Gastroesophageal sphincter (tissue), 4 donors: ENCODE measurements around the gene KCTD17. TPM values are rescaled to one million over a fixed set of nuclear protein-coding genes. Genes with fewer than 3 reads are reported as not detected.

Source experiments
- ATAC-seq: fragments of 150-250 bp; one replicate; pipeline ENCODE4 v1.9.1; 2016; ENCODE audit warnings: mild to moderate bottlenecking, moderate library complexity
- H3K27ac ChIP-seq, 4 donors: fragments of 200-600 bp; sonication (generic) in 3 of 4; 1 replicate in 3 of 4; 2 replicates in 1 of 4; pipeline ENCODE4 v1.5.1; 2016 to 2019
- H3K27me3 ChIP-seq: fragments of 200-600 bp; sonication (generic); one replicate; pipeline ENCODE4 v1.5.1; 2019
- H3K36me3 ChIP-seq, 2 donors: fragments of 200-600 bp; sonication (generic); one replicate each; pipeline ENCODE4 v1.5.1; 2019; ENCODE audit warnings: control low read depth in 1 of 2
- H3K4me1 ChIP-seq, 3 donors: fragments of 200-600 bp; sonication (generic); 1 replicate in 2 of 3; 2 replicates in 1 of 3; pipeline ENCODE4 v1.5.1; 2016 to 2019; ENCODE audit warnings: control low read depth in 2 of 3
- H3K4me3 ChIP-seq, 2 donors: fragments of 200-600 bp; sonication (generic); one replicate each; pipeline ENCODE4 v1.5.1; 2019; ENCODE audit warnings: mild to moderate bottlenecking in 1 of 2, moderate library complexity in 1 of 2
- H3K9me3 ChIP-seq, 3 donors: fragments of 200-600 bp; sonication (generic); one replicate each; pipeline ENCODE4 v1.5.1; 2017 to 2019; ENCODE audit warnings: control low read depth in 2 of 3
- CTCF ChIP-seq, 4 experiments: fragments of 200-600 bp in 2 of 4; fragments of 450-650 bp in 2 of 4; sonication (generic) in 1 of 4; IDR thresholded peaks; one replicate each; pipeline ENCODE4 v1.5.1; 2017 to 2019; ENCODE audit warnings: antibody characterized with exemption in 4 of 4, mild to moderate bottlenecking in 2 of 4, moderate library complexity in 2 of 4
- EP300 ChIP-seq: sonication (generic); formaldehyde crosslinking; IDR thresholded peaks from one replicate; pipeline ENCODE4 v1.6.1; 2017; ENCODE audit warnings: antibody characterized with exemption, mild to moderate bottlenecking
- POLR2A ChIP-seq, 2 donors: fragments of 450-650 bp; IDR thresholded peaks; one replicate each; pipeline ENCODE4 v1.6.1; 2017; ENCODE audit warnings: antibody characterized with exemption in 2 of 2, mild to moderate bottlenecking in 2 of 2, moderate library complexity in 1 of 2
- POLR2AphosphoS5 ChIP-seq: sonication (generic); formaldehyde crosslinking; IDR thresholded peaks from one replicate; pipeline ENCODE4 v1.6.1; 2017; ENCODE audit warnings: antibody characterized with exemption
- WGBS, 2 donors: methylation state at CpG; one replicate each; pipeline ENCODE4 v1.1.5; 2018; ENCODE audit warnings: low coverage in 1 of 2; 5-methylcytosine and 5-hydroxymethylcytosine counted together
- total RNA-seq, 4 donors: library from RNA; depleted of rRNA; stranded (reverse); fragments of >200 nt; gene quantifications; one replicate each; pipeline ENCODE4 v1.1.0, GENCODE V29; 2016

Gene KCTD17
- total RNA-seq, 4 donors from 2014 or later = 23.3 to 33.2 (median 29.3) TPM

GRCh38 chr22:37059876-37060449 is 8.4 kb downstream of the KCTD17 start:
- Histone ChIP-seq H3K27me3 (no peaks in the 10 kb centered on the region), H3K4me3 (no peak overlapping the region), H3K4me1 (no peaks in the 10 kb centered on the region), H3K36me3 (peaks cover 0 to 75% of the 10 kb centered on the region in 2 donors), H3K9me3 (no peaks in the 10 kb centered on the region), H3K27ac (no peak overlapping the region)
- no peak for ATAC-seq
- no peak for TF ChIP-seq POLR2AphosphoS5
- WGBS, 2 donors = no CpG with 5 or more reads among the region's 9 CpGs

- 86 to 87% methylated on average over 9 to 19 of the region's 28 CpGs for WGBS, 2 donors
- H3K27ac ChIP-seq = no peak overlapping the region
- H3K27me3 ChIP-seq = peaks cover 5% of the 10 kb centered on the region
- no peak overlapping the region for H3K4me3 ChIP-seq
- peaks cover 0 to 65% of the 10 kb centered on the region in 2 donors for H3K36me3 ChIP-seq
- TF ChIP-seq EP300 (no peak), POLR2AphosphoS5 (no peak), POLR2A (IDR thresholded peaks at IDR 0.05) (no peak), CTCF (IDR thresholded peaks at IDR 0.05) (no peak)
- no peaks in the 10 kb centered on the region for H3K4me1 ChIP-seq
- no peak for ATAC-seq
- no peaks in the 10 kb centered on the region for H3K9me3 ChIP-seq
Measured at GRCh38 chr22:37060801-37061610, 9.5 kb downstream of the KCTD17 start.

GRCh38 chr22:37061611-37062375 is 10.3 kb downstream of the KCTD17 start:
- WGBS, 2 donors = 100% methylated on average over 1 of the region's 10 CpGs; no CpG with 5 or more reads in 1 of the 2 donors
- Histone ChIP-seq H3K27ac (no peak overlapping the region), H3K27me3 (peaks cover 11% of the 10 kb centered on the region), H3K4me1 (no peaks in the 10 kb centered on the region), H3K36me3 (peaks cover 0 to 57% of the 10 kb centered on the region in 2 donors), H3K9me3 (no peaks in the 10 kb centered on the region), H3K4me3 (no peak overlapping the region)
- TF ChIP-seq POLR2A (IDR thresholded peaks at IDR 0.05) (no peak), POLR2AphosphoS5 (no peak), EP300 (no peak), CTCF (IDR thresholded peaks at IDR 0.05) (no peak)
- ATAC-seq = no peak

- Histone ChIP-seq H3K27me3 (peaks cover 17% of the 10 kb centered on the region), H3K36me3 (peaks cover 0 to 52% of the 10 kb centered on the region in 2 donors), H3K4me3 (no peak overlapping the region), H3K4me1 (no peaks in the 10 kb centered on the region), H3K9me3 (no peaks in the 10 kb centered on the region), H3K27ac (no peak overlapping the region)
- WGBS, 2 donors = 57 to 73% methylated on average over 3 of the region's 7 CpGs
- no peak for TF ChIP-seq POLR2AphosphoS5
- no peak for TF ChIP-seq POLR2A (IDR thresholded peaks at IDR 0.05)
- no peak for TF ChIP-seq EP300
- no peak for ATAC-seq
Measured at GRCh38 chr22:37062376-37062675, 10.8 kb downstream of the KCTD17 start.

GRCh38 chr22:37062702-37063381 is 11.3 kb downstream of the KCTD17 start:
- TF ChIP-seq POLR2AphosphoS5 (no peak), EP300 (no peak), POLR2A (IDR thresholded peaks at IDR 0.05) (no peak), CTCF (IDR thresholded peaks at IDR 0.05) (no peak)
- no CpG with 5 or more reads among the region's 15 CpGs for WGBS, 2 donors
- no peak overlapping the region for H3K4me3 ChIP-seq

More at GRCh38 chr22:37062702-37063381, 11.3 kb downstream of the KCTD17 start:
- ATAC-seq = no peak
- no peaks in the 10 kb centered on the region for H3K9me3 ChIP-seq
- H3K36me3 ChIP-seq = peaks cover 0 to 46% of the 10 kb centered on the region in 2 donors
- no peaks in the 10 kb centered on the region for H3K4me1 ChIP-seq
- H3K27me3 ChIP-seq = peaks cover 22% of the 10 kb centered on the region
- no peak overlapping the region for H3K27ac ChIP-seq
